GM12892 (cell line): ENCODE data around the gene TACR2.
A peak's percentile ranks its signal among the peaks of the same experiment; 100 is the strongest.

Experiments
- DNase-seq: peaks from one replicate; pipeline ENCODE4 v3.0.0; 2011; ENCODE audit not compliant: insufficient read length
- FAIRE-seq: peaks from 2 replicates; lab custom pipeline; 2011; peaks lifted over from hg19 to GRCh38; lab: Jason Lieb, UNC
- POLR2A ChIP-seq: IDR thresholded peaks from 2 replicates; pipeline ENCODE4 v1.6.1; 2011; ENCODE audit warnings: low read depth, low read length, control low read depth
- POLR2AphosphoS5 ChIP-seq: IDR thresholded peaks from 2 replicates; pipeline ENCODE4 v1.6.1; 2011; ENCODE audit warnings: low read depth, low read length, control low read depth
- TAF1 ChIP-seq: IDR thresholded peaks from 2 replicates; pipeline ENCODE4 v1.6.1; 2011; ENCODE audit warnings: low read depth, mild to moderate bottlenecking, control low read depth, low read length, borderline replicate concordance

TACR2 gene

DNA sequence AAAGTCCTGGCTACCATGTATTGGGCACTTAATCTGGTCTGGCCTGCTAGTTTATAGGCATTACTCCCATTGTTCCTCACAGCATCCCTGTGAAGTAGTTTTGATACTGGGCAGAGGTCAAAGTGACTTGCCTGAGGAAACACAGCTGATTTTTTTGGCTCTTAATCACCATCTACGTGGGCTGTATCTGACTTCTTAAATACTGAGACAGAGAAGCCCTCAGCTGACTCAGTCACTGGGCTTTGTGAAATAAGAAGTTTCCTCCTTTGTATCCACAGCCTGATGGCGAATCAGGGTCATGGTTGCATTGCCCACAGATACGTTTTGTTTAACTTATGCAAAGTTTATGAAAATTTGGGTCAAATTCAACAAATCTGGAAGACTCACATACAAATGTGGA is 13.2 kb downstream of the TACR2 start:
- TF ChIP-seq POLR2AphosphoS5 (no peak), TAF1 (no peak), POLR2A (no peak)
- FAIRE-seq (no peak), DNase-seq (no peak)

- TF ChIP-seq POLR2A (no peak), POLR2AphosphoS5 (no peak), TAF1 (no peak)
- FAIRE-seq (no peak), DNase-seq (no peak)
Measured at GRCh38 chr10:69403066-69403465, 13.7 kb downstream of the TACR2 start.

DNA sequence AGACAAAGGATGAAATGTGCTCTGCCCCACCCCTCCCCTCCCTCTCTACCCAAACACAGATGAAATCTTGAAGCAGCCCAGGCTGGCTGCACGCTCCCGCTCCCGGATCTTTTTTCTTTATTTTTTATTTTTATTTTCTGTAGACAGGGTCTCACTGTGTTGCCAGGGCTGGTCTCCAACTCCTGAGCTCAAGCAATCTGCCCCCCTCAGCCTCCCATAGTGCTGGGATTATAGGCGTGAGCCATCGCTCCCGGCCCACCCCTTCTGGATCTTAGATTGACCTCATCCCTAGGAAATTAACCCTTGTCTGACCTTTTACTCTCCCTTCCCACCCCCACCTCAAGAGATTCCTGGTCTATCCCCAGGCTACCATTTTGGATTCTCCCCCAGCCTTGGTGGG is 14.3 kb downstream of the TACR2 start:
- TF ChIP-seq TAF1 (no peak), POLR2A (no peak), POLR2AphosphoS5 (no peak)
- no peak for FAIRE-seq
- DNase-seq: no peak

GRCh38 chr10:69401416-69401815 is 15.3 kb downstream of the TACR2 start:
- TF ChIP-seq TAF1 (no peak), POLR2AphosphoS5 (no peak), POLR2A (no peak)
- DNase-seq (no peak), FAIRE-seq (no peak)

DNA sequence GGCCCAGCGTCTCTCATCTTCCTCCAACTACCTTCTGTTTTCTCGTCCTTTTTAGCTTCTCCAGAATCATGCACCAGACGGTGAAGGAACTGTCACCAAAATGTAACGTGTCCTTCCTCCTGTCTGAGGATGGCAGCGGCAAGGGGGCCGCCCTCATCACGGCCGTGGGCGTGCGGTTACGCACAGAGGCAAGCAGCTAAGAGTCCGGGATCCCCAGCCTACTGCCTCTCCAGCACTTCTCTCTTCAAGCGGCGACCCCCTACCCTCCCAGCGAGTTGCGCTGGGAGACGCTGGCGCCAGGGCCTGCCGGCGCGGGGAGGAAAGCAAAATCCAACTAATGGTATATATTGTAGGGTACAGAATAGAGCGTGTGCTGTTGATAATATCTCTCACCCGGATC is 15.8 kb downstream of the TACR2 start:
- TF ChIP-seq POLR2A (no peak), POLR2AphosphoS5 (no peak), TAF1 (no peak)
- no peak for DNase-seq
- FAIRE-seq: no peak

DNA sequence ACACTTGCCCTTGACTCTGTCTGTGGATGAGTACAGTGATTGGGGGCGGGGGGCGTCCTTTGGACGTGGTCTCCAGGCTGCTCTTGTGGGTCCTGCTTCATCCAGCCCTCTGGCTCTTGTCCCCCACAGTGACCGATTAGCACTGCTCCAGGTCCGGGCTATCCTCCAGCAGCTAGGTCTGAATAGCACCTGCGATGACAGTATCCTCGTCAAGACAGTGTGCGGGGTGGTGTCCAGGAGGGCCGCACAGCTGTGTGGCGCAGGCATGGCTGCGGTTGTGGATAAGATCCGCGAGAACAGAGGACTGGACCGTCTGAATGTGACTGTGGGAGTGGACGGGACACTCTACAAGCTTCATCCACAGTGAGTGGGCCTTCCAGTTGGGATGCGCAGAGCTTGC is 18.3 kb downstream of the TACR2 start:
- TF ChIP-seq POLR2A: no peak
- TF ChIP-seq TAF1: no peak
- TF ChIP-seq POLR2AphosphoS5: no peak
- no peak for DNase-seq
- no peak for FAIRE-seq

- no peak for TF ChIP-seq POLR2A
- TF ChIP-seq POLR2AphosphoS5: no peak
- TF ChIP-seq TAF1: no peak
- FAIRE-seq (no peak), DNase-seq (no peak)
Measured at GRCh38 chr10:69397972-69398371, 18.7 kb downstream of the TACR2 start.

DNA sequence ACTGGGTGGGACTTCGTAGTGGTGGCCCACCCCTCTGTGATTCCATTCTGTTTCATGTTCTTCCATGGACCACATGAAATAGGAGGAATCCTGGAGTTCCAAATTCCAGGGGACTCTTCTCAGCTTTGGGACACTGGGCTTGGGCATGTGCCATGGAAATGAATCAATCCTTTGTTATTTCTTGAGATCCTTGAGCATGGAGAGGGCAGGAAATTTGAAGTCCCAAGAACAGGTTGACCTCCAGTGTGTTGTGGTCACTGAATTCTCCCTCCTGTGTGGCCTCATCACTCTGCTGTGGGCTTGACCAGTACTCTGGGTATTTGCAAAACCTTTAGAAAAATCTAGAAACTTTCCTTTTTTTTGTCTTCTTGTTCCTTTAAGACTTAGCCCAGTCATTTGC is 22.7 kb downstream of the TACR2 start:
- FAIRE-seq: no peak
- no peak for TF ChIP-seq POLR2AphosphoS5
- TF ChIP-seq POLR2A: no peak
- TF ChIP-seq TAF1: no peak
- DNase-seq: no peak

GRCh38 chr10:69392481-69393000 is 24.2 kb downstream of the TACR2 start:
- TF ChIP-seq TAF1 (no peak), POLR2A (no peak), POLR2AphosphoS5 (no peak)
- FAIRE-seq (peak; percentile 92), DNase-seq (peak; percentile 70)

DNA sequence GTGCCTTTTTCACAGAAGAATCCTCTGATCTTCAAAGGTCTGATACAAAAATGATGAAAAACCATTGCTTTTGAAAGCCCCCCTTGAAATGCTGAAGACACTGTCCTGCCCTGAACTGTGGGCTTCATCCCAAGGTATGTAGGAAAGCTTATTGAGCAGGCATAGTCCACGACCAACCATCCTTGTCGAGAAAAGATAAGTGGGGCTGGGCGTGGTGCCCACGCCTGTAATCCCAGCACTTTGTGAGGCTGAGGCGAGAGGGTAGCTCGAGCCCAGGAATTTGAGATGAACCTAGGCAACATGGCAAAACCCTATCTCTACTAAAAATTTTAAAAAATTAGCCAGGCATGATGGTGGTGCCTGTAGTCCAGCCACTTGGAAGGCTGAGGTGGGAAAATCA is 25.6 kb downstream of the TACR2 start:
- DNase-seq (no peak), FAIRE-seq (no peak)
- TF ChIP-seq POLR2A: no peak
- no peak for TF ChIP-seq TAF1
- no peak for TF ChIP-seq POLR2AphosphoS5

- FAIRE-seq: no peak
- DNase-seq: no peak
- TF ChIP-seq TAF1: no peak
- TF ChIP-seq POLR2AphosphoS5: no peak
- TF ChIP-seq POLR2A: no peak
Measured at GRCh38 chr10:69389827-69390490, 26.8 kb downstream of the TACR2 start.

- TF ChIP-seq POLR2AphosphoS5 (no peak), POLR2A (no peak), TAF1 (no peak)
- FAIRE-seq (no peak), DNase-seq (no peak)
Measured at GRCh38 chr10:69388488-69388887, 28.2 kb downstream of the TACR2 start.
